Karpas-422 (cell line): Measurements from ENCODE around the gene SLC30A1. TPM values are rescaled to one million over a fixed set of nuclear protein-coding genes. Genes with fewer than 3 reads are reported as not detected.
"Not testable (repeated sequence)": the region's sequence is repeated elsewhere in the genome, so short reads cannot be mapped to it uniquely, and the experiment has no call there.

Experiments
- DNase-seq: peaks from one replicate; pipeline ENCODE4 v3.0.0-alpha.2; 2015
- H2AFZ ChIP-seq: fragments of 200-600 bp; sonication (generic); 2 replicates; pipeline ENCODE4 v1.6.1; 2014; ENCODE audit warnings: antibody characterized with exemption, low read length, mixed read lengths
- H3K27ac ChIP-seq: fragments of 200-600 bp; sonication (generic); 2 replicates; pipeline ENCODE4 v1.5.1; 2014; ENCODE audit warnings: mild to moderate bottlenecking, low read length, moderate library complexity
- H3K27me3 ChIP-seq: fragments of 200-600 bp; sonication (generic); 2 replicates; pipeline ENCODE4 v1.6.1; 2014; ENCODE audit warnings: low read length, mixed read lengths
- H3K36me3 ChIP-seq: fragments of 200-600 bp; sonication (generic); 2 replicates; pipeline ENCODE4 v1.6.1; 2014; ENCODE audit warnings: low read length, mixed read lengths; ENCODE audit not compliant: insufficient read depth
- H3K4me1 ChIP-seq: fragments of 200-600 bp; sonication (generic); 2 replicates; pipeline ENCODE4 v1.6.1; 2014; ENCODE audit warnings: mild to moderate bottlenecking, low read length, mixed read lengths
- H3K4me2 ChIP-seq: fragments of 200-600 bp; sonication (generic); 2 replicates; pipeline ENCODE4 v1.6.1; 2014; ENCODE audit warnings: low read length, low read depth, mild to moderate bottlenecking; ENCODE audit not compliant: poor library complexity, severe bottlenecking
- H3K4me3 ChIP-seq: fragments of 200-600 bp; sonication (generic); 2 replicates; pipeline ENCODE4 v1.5.1; 2014; ENCODE audit warnings: mild to moderate bottlenecking, antibody characterized with exemption, low read length, mixed read lengths
- H3K79me2 ChIP-seq: fragments of 200-600 bp; sonication (generic); 2 replicates; pipeline ENCODE4 v1.6.1; 2014; ENCODE audit warnings: mild to moderate bottlenecking, low read length, mixed read lengths
- H3K9ac ChIP-seq: fragments of 200-600 bp; sonication (generic); 2 replicates; pipeline ENCODE4 v1.6.0; 2014; ENCODE audit warnings: low read length
- H3K9me2 ChIP-seq: fragments of 200-600 bp; sonication (generic), shearing (Covaris generic); replicated peaks from 2 replicates; pipeline ENCODE4 v1.6.0; 2014; ENCODE audit warnings: mild to moderate bottlenecking, low read length, moderate library complexity; ENCODE audit not compliant: insufficient read depth
- H3K9me3 ChIP-seq: fragments of 300-700, 200-600 bp; sonication (generic); 2 replicates; pipeline ENCODE4 v1.6.1; 2014; ENCODE audit warnings: low read length, mixed read lengths
- H4K20me1 ChIP-seq: fragments of 200-600 bp; sonication (generic); 2 replicates; pipeline ENCODE4 v1.6.1; 2014; ENCODE audit warnings: mild to moderate bottlenecking, antibody characterized with exemption, low read length, low read depth; ENCODE audit not compliant: insufficient read depth
- total RNA-seq: library from RNA; depleted of rRNA; stranded (reverse); fragments of >200 nt; shearing (Covaris generic); gene quantifications from 2 replicates; pipeline ENCODE4 v1.2.3, GENCODE V29; 2014; ENCODE audit warnings: low replicate concordance; rRNA removed

Gene SLC30A1, protein sequence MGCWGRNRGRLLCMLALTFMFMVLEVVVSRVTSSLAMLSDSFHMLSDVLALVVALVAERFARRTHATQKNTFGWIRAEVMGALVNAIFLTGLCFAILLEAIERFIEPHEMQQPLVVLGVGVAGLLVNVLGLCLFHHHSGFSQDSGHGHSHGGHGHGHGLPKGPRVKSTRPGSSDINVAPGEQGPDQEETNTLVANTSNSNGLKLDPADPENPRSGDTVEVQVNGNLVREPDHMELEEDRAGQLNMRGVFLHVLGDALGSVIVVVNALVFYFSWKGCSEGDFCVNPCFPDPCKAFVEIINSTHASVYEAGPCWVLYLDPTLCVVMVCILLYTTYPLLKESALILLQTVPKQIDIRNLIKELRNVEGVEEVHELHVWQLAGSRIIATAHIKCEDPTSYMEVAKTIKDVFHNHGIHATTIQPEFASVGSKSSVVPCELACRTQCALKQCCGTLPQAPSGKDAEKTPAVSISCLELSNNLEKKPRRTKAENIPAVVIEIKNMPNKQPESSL
- total RNA-seq, result 8.0 and 16.7 TPM in 2 replicates

- Histone ChIP-seq H3K4me3 (peak within 1 kb of the TSS; percentile 77), H3K9me2 (no peaks in the 10 kb centered on the region), H3K4me1 (peaks cover 27% of the 10 kb centered on the region), H3K79me2 (peaks cover 23% of the 10 kb centered on the region), H3K27me3 (no peaks in the 10 kb centered on the region), H3K27ac (peak within 1 kb of the TSS; percentile 64), H2AFZ (peak within 1 kb of the TSS; percentile 83), H3K4me2 (peak within 1 kb of the TSS; percentile 86), H3K36me3 (peaks cover 25% of the 10 kb centered on the region), H4K20me1 (peaks cover 29% of the 10 kb centered on the region), H3K9me3 (no peaks in the 10 kb centered on the region), H3K9ac (peak within 1 kb of the TSS; percentile 89)
- DNase-seq, result peak; percentile 100
Measured at GRCh38 chr1:211578640-211579439, at the start of gene SLC30A1. TSS of gene SLC30A1 (minus strand) at chr1:211579161. CDS start at chr1:211578612, 549 bp downstream.

GRCh38 chr1:211628417-211628816, 49.5 kb upstream of the SLC30A1 start:
- H2AFZ ChIP-seq, result no peak overlapping the region

DNA sequence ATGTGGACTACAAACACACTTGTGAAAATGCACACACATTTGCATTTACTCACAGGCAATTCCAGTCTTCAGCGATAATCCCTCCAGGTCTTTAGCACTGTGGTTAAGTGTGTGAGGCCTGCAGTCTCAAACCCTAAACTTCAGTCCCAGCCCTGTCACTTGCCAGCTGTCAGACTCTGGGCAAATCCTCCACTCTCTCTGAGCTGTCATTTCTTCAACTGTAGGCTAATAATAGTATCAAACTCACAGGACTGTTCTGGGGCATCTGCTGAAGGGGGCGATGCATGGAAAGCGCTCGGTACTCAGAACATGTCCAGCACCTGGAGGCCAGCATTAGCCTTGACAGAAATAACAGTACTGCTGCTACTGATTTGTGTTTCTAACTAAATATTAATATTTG, 48.3 kb upstream of the SLC30A1 start:
- DNase-seq, result no peak
- Histone ChIP-seq H3K9me3 (no peaks in the 10 kb centered on the region), H3K9me2 (no peaks in the 10 kb centered on the region), H3K27ac (no peak overlapping the region), H3K36me3 (no peaks in the 10 kb centered on the region), H3K27me3 (no peaks in the 10 kb centered on the region), H3K4me1 (peaks cover 7% of the 10 kb centered on the region; the same call in 1 of the 2 replicates), H3K4me3 (no peak overlapping the region), H2AFZ (no peak overlapping the region), H3K79me2 (no peaks in the 10 kb centered on the region), H3K4me2 (no peak overlapping the region), H4K20me1 (no peaks in the 10 kb centered on the region), H3K9ac (no peak overlapping the region)

More at GRCh38 chr1:211628417-211628816, 49.5 kb upstream of the SLC30A1 start:
- DNase-seq, result no peak
- no peak overlapping the region for H3K4me3 ChIP-seq
- H3K9me3 ChIP-seq, result no peaks in the 10 kb centered on the region
- peaks cover 7% of the 10 kb centered on the region; the same call in 1 of the 2 replicates for H3K4me1 ChIP-seq
- H3K9me2 ChIP-seq, result no peaks in the 10 kb centered on the region
- H3K27ac ChIP-seq, result no peak overlapping the region
- H3K36me3 ChIP-seq, result no peaks in the 10 kb centered on the region
- H3K4me2 ChIP-seq, result no peak overlapping the region
- H3K27me3 ChIP-seq, result no peaks in the 10 kb centered on the region
- no peaks in the 10 kb centered on the region for H4K20me1 ChIP-seq
- no peaks in the 10 kb centered on the region for H3K79me2 ChIP-seq
- no peak overlapping the region for H3K9ac ChIP-seq

DNA sequence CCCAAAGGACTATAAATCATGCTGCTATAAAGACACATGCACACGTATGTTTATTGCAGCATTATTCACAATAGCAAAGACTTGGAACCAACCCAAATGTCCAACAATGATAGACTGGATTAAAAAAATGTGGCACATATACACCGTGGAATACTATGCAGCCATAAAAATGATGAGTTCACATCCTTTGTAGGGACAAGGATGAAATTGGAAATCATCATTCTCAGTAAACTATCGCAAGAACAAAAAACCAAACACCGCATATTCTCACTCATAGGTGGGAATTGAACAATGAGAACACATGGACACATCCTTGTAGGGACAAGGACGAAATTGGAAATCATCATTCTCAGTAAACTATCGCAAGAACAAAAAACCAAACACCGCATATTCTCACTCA, 46.9 kb upstream of the SLC30A1 start:
- not testable (repeated sequence) for H3K4me2 ChIP-seq, DNase-seq, H3K27me3 ChIP-seq, H3K9ac ChIP-seq, H3K4me1 ChIP-seq, H4K20me1 ChIP-seq, H3K9me2 ChIP-seq, H3K9me3 ChIP-seq, H2AFZ ChIP-seq, H3K79me2 ChIP-seq, H3K4me3 ChIP-seq, H3K36me3 ChIP-seq, H3K27ac ChIP-seq

DNA sequence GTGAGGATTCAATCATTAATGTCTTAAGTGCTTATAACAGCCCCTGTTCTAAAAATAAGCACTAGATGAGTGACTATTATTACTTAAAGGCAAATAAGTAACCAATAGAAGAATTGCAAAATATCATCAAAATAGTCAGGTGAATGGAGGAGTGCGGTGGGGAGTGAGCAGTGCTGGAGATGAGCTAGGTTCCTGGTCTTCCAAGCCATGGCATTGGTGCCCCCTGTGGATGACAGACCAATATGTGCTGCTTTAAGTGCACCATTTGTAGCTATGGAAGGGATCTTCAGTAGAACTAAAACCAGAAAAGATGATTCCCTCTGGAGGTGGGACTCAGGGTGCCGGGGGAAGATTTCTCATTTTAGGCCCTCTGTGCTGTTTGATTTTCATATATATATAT, 46.1 kb upstream of the SLC30A1 start:
- Histone ChIP-seq H3K9me3 (no peaks in the 10 kb centered on the region), H3K79me2 (no peaks in the 10 kb centered on the region), H4K20me1 (no peaks in the 10 kb centered on the region), H3K9ac (no peak overlapping the region), H3K4me1 (peaks cover 7% of the 10 kb centered on the region; the same call in 1 of the 2 replicates), H3K9me2 (no peaks in the 10 kb centered on the region), H3K27me3 (no peaks in the 10 kb centered on the region), H3K4me2 (no peak overlapping the region), H3K27ac (no peak overlapping the region), H2AFZ (no peak overlapping the region), H3K4me3 (no peak overlapping the region), H3K36me3 (no peaks in the 10 kb centered on the region)
- DNase-seq, result peak; percentile 71

GRCh38 chr1:211623515-211623914, 44.6 kb upstream of the SLC30A1 start:
- no peaks in the 10 kb centered on the region for H4K20me1 ChIP-seq
- H3K4me2 ChIP-seq, result no peak overlapping the region
- H3K9me2 ChIP-seq, result no peaks in the 10 kb centered on the region
- no peak overlapping the region for H3K9ac ChIP-seq
- H3K9me3 ChIP-seq, result no peaks in the 10 kb centered on the region
- H3K4me3 ChIP-seq, result no peak overlapping the region
- DNase-seq, result no peak
- no peak overlapping the region for H2AFZ ChIP-seq
- no peaks in the 10 kb centered on the region for H3K79me2 ChIP-seq
- no peaks in the 10 kb centered on the region for H3K36me3 ChIP-seq
- H3K4me1 ChIP-seq, result peaks cover 7% of the 10 kb centered on the region; the same call in 1 of the 2 replicates
- H3K27ac ChIP-seq, result no peak overlapping the region
- no peaks in the 10 kb centered on the region for H3K27me3 ChIP-seq

GRCh38 chr1:211621447-211622198, 42.7 kb upstream of the SLC30A1 start:
- no peak overlapping the region for H2AFZ ChIP-seq
- no peak overlapping the region for H3K4me2 ChIP-seq
- H3K36me3 ChIP-seq, result no peaks in the 10 kb centered on the region
- no peak overlapping the region for H3K4me3 ChIP-seq
- no peaks in the 10 kb centered on the region for H3K27me3 ChIP-seq
- H3K4me1 ChIP-seq, result peaks cover 7% of the 10 kb centered on the region; the same call in 1 of the 2 replicates
- DNase-seq, result no peak
- H3K79me2 ChIP-seq, result no peaks in the 10 kb centered on the region
- H4K20me1 ChIP-seq, result no peaks in the 10 kb centered on the region
- no peak overlapping the region for H3K27ac ChIP-seq
- H3K9me2 ChIP-seq, result no peaks in the 10 kb centered on the region
- H3K9ac ChIP-seq, result no peak overlapping the region
- H3K9me3 ChIP-seq, result no peaks in the 10 kb centered on the region
